NCI-H2196 treated with DMSO at 0.1 percent for 48 hours (cell line): ENCODE results near the gene DPYSL4.

Experiments used
- DNase-seq: peaks from one replicate; lab custom pipeline; 2025; ENCODE audit not compliant: unreplicated experiment; lab: John Stamatoyannopoulos, UW

Gene DPYSL4

DNA sequence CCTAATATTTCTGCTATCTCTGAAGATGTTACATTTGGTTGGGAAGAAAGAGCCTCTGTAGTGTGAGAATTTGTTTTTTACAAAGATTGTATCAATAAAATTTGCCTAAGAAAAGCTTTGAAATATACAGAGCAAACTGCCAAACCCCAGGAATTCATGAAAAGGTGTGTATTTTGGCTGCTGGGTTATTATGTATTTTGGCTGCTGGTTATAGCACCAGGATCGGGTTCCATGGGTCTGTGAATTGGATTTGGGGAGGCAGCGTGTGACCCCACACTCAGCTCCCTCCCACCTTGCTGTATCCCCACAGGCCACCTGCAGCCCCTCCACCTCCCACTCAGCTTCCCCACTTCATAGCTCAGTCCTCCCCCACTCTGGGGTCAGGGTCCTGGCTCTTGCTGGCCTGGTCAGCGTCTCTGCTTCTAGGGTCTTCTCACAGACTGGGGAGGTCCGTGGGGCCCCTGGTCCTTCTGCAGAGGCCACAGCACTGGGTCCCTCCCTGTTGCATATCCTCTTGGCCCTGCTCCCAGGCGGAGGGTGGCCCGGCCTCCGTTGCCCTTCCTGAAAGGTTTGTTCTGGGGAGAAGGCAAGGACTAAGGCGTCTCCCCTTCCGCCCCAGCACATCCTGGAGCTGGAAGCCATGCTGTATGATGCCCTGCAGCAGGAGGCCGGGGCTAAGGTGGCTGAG, 24.0 kb upstream of the DPYSL4 start:
- DNase-seq: no peak

- DNase-seq: peak; percentile 76
These were observed 23.4 kb upstream of the DPYSL4 start for GRCh38 chr10:132163278-132163765.

DNA sequence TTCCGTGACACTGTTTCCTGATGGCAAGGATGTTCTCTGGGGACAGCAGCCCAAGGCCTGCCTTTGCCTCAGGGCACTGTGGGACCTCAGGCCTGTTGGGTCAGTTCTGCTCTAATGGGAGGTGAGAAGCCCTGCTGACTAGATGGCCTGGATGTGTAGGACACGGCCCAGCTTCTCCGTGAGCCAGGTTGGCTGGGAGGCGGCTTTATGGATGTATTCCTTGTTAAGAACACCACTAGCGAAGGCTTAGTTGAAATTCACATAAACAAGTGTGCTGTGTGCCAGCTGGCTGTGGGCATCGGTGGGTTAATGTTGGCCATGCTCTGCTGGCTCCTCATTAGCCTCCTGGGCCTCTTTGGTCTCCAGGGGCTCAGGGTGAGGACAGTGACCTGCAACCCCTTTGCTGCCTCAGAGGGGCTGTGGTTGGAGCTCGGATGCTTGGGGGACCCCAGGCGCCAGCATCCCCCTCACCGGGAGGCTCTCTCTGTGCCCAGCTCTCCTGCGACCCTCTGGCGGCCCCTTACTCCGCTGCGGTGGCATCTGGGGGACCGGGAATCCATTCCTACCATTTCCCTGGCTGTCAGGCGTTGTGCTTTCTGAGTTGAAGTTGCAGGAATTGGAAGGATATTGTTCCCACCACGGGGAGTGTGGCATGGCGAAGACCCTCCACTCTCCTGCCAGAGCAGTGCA, 22.8 kb upstream of the DPYSL4 start:
- DNase-seq: no peak

DNA sequence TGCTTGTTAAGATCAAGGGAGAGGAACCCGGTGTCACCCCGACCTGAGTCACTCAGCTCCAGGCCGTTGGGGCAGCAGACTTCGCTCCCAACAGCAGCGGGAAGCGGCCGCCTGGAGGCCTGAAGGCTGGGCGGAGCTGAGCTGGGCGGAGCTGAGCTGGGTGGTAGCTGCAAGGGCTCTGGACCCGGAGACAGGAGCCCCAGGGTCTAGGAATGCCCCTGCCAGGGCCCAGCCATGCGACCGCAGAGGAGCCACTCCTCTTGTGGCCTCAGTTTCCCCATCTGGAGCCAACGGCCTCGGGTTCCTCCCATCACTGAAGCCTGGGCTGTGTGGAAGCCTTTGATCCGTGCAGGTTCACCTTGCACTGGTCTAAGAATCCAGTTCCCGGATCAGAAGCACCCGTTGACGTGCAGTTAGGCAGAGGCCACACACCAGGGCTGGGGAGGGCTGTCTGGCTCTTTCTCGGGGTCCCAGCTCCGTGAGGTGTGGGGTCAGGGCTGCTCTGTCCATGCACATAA, 21.9 kb upstream of the DPYSL4 start:
- no peak for DNase-seq

GRCh38 chr10:132165416-132165980, 21.2 kb upstream of the DPYSL4 start:
- DNase-seq: no peak

DNA sequence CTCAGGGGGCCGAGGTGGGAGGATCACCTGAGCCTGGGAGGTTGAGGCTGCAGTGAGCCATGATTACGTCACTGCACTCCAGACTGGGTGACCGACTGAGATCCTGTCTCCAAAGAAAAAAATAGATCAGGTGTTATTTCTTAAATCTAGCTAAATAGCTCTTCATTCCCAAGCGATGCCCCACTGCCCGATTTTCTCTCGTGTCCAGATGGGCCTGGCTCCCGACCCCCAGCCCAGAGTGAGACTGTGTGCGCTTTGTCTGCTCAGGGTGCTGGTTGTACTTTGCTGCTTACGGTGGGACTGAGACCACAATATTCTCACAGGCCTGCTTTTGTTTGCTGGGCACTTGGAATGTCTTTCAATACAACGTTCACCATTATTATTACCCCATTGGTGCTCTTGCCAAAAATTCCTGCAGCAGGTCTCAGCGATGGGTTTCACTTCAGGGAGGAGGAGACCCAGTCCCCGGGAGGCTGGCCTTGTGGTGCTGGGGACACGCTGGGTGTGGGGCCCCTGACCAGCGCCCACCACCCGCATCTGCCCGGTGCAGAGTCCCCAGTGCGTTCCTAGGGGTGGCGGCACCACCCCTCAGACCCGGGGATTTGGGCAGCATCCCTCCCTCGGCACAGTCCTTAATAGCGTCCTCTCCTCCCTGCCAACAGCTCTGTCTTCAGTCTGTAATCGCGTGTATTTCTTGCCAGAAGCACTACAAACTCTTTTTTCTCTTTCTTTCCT, 20.4 kb upstream of the DPYSL4 start:
- DNase-seq: no peak

- no peak for DNase-seq
These were observed 19.6 kb upstream of the DPYSL4 start for GRCh38 chr10:132167041-132167674.

- DNase-seq: no peak
These were observed 18.8 kb upstream of the DPYSL4 start for GRCh38 chr10:132167976-132168375.

GRCh38 chr10:132168571-132169030, 18.1 kb upstream of the DPYSL4 start:
- no peak for DNase-seq

GRCh38 chr10:132169031-132169765, 17.6 kb upstream of the DPYSL4 start:
- DNase-seq: no peak

DNA sequence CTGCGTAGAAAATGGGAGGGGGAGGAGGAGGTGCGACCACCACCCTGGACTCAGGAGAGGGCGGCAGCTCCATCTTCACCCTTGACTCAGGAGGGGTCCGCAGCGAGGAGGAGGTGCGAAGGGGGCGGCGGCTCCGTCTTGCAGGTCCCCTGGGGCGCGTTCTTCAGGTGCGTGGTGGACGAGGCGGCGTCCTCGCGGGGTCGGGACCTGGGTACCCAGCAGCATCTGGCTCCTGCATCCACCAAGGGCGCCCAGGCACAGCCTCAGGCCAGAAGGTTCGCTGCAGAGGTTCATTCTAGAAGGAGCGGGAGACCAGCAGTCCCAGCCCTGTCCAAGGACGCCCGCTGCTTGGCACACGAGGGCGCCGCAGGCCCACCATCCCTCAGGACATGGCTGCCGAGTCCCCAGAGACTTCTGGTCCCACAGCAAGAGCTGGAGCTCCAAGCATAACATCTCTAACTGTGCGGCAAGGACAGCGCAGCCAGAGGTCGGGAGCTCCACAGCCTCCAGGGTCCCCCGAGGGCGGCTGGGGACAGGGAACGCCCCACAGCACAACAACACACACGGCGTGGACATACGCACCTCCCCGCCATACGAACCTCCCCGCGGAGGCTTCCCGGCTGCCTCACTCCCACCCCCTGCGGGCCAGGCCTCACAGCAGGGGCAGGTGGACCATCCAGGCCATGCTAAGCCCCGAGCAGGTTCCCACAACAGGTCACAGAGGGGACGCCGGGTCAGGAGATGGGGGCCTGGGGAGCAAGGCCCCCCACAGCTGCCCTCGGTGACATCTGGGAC, 16.8 kb upstream of the DPYSL4 start:
- DNase-seq: no peak

GRCh38 chr10:132170561-132171361, 16.0 kb upstream of the DPYSL4 start:
- no peak for DNase-seq

DNA sequence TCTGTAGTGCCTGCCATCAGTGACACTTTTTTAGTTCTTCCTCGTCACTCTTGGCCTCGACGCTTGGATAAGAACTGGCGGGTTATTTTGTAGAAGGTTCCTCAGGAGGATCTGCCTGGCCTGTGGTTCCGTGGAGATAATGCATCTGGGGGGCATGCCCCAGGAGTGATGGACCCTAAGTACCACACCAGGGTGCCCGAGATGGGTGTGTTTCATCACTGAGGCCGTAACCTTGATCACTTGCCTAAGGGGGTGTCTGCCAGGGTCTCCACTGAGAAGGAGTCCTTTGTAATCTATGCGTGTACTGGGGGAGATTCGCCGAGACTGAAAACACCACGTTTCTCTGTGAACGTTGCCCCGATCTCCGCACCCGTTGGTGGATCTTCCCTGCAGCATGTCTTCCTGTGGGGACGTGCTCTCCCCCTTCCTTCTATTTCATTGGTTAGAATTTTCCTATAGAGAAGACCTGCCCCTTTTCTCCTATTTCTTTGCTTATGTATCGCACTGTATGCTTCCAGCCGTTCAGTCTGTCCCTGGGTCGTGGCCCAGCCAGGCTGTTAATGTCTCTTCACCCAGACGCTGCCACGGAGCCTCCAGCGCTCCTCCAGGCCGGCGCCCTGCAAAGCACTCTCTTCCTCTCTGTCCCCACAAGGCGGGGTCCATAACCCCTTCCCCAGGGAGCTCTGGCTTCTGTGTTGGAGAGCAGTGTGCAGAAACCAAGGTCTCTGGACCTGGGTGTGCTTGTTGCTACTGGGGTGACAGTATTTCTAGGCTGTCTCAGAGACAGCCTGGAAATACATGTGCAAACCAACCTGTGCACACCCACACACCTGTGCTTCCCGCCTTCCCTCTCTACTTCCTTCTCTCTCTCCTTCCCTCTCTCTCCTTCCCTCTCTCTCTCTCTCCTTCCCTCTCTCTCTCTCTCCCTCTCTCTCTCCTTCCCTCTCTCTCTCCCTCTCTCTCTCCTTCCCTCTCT, 14.4 kb upstream of the DPYSL4 start:
- no peak for DNase-seq

GRCh38 chr10:132173185-132173584, 13.6 kb upstream of the DPYSL4 start:
- no peak for DNase-seq

- DNase-seq: no peak
These were observed 12.5 kb upstream of the DPYSL4 start for GRCh38 chr10:132174237-132174636.

GRCh38 chr10:132175408-132175807, 11.3 kb upstream of the DPYSL4 start:
- DNase-seq: no peak

GRCh38 chr10:132175907-132176581, 10.7 kb upstream of the DPYSL4 start:
- peak; percentile 20 for DNase-seq
